ENCODE results near the gene LRRC4C. TPM values are rescaled to one million over a fixed set of nuclear protein-coding genes. Genes with fewer than 3 reads are reported as not detected.

The LRRC4C gene
- polyA plus RNA-seq, 1 experiment = not detected

- Histone ChIP-seq H3K27me3 (ENCODE audit: control insufficient read depth, insufficient read depth, low read length) (no peaks in the 10 kb centered on the region), H3K4me3 (ENCODE audit: low read depth, low read length) (no peak overlapping the region), H3K36me3 (ENCODE audit: control insufficient read depth, insufficient read depth, low read length) (no peaks in the 10 kb centered on the region)
- POLR2A ChIA-PET = no interaction called here
- CTCF ChIA-PET = no interaction called here
- no peak for DNase-seq (ENCODE audit: low read depth)
- TF ChIP-seq CTCF (IDR thresholded peaks at IDR 0.05; ENCODE audit: insufficient read depth, low read depth, low read length) = no peak
Measured at GRCh38 chr11:40280159-40281051, 1179.0 kb downstream of the LRRC4C start.

GRCh38 chr11:40276960-40277359 is 1182.5 kb downstream of the LRRC4C start:
- no peak for DNase-seq (ENCODE audit: low read depth)
- H3K27me3 ChIP-seq (ENCODE audit: control insufficient read depth, insufficient read depth, low read length) = no peaks in the 10 kb centered on the region
- ChIA-PET POLR2A (no interaction called here), CTCF (no interaction called here)
- no peak overlapping the region for H3K4me3 ChIP-seq (ENCODE audit: low read depth, low read length)
- no peaks in the 10 kb centered on the region for H3K36me3 ChIP-seq (ENCODE audit: control insufficient read depth, insufficient read depth, low read length)
- TF ChIP-seq CTCF (IDR thresholded peaks at IDR 0.05; ENCODE audit: insufficient read depth, low read depth, low read length) = no peak

GRCh38 chr11:40274017-40274416 is 1185.4 kb downstream of the LRRC4C start:
- H3K27me3 ChIP-seq (ENCODE audit: control insufficient read depth, insufficient read depth, low read length) = no peaks in the 10 kb centered on the region
- ChIA-PET CTCF (interaction anchor here (1.6 kb wide), 1 partner anchor 20 kb away, joined by 5 read pairs; no protein-coding TSS in a partner anchor), POLR2A (no interaction called here)
- no peak for DNase-seq (ENCODE audit: low read depth)
- no peak overlapping the region for H3K4me3 ChIP-seq (ENCODE audit: low read depth, low read length)
- H3K36me3 ChIP-seq (ENCODE audit: control insufficient read depth, insufficient read depth, low read length) = no peaks in the 10 kb centered on the region
- no peak for TF ChIP-seq CTCF (IDR thresholded peaks at IDR 0.05; ENCODE audit: insufficient read depth, low read depth, low read length)

- no peak for TF ChIP-seq CTCF (IDR thresholded peaks at IDR 0.05; ENCODE audit: insufficient read depth, low read depth, low read length)
Measured at GRCh38 chr11:40273192-40273732, 1186.2 kb downstream of the LRRC4C start.

GRCh38 chr11:40271361-40271760 is 1188.1 kb downstream of the LRRC4C start:
- no peak overlapping the region for H3K4me3 ChIP-seq (ENCODE audit: low read depth, low read length)
- no peak for TF ChIP-seq CTCF (IDR thresholded peaks at IDR 0.05; ENCODE audit: insufficient read depth, low read depth, low read length)
- H3K36me3 ChIP-seq (ENCODE audit: control insufficient read depth, insufficient read depth, low read length) = no peaks in the 10 kb centered on the region
- ChIA-PET CTCF (no interaction called here), POLR2A (no interaction called here)
- no peak for DNase-seq (ENCODE audit: low read depth)
- H3K27me3 ChIP-seq (ENCODE audit: control insufficient read depth, insufficient read depth, low read length) = no peaks in the 10 kb centered on the region

More at GRCh38 chr11:40273192-40273732, 1186.2 kb downstream of the LRRC4C start:
- H3K36me3 ChIP-seq (ENCODE audit: control insufficient read depth, insufficient read depth, low read length) = no peaks in the 10 kb centered on the region
- ChIA-PET POLR2A (no interaction called here), CTCF (interaction anchor here (1.6 kb wide), 1 partner anchor 21 kb away, joined by 5 read pairs; no protein-coding TSS in a partner anchor)
- no peak for DNase-seq (ENCODE audit: low read depth)
- no peaks in the 10 kb centered on the region for H3K27me3 ChIP-seq (ENCODE audit: control insufficient read depth, insufficient read depth, low read length)
- no peak overlapping the region for H3K4me3 ChIP-seq (ENCODE audit: low read depth, low read length)

Data from BJ (cell line).